GM19372 (cell line): Measurements from ENCODE around the gene AATF.
"Not testable (repeated sequence)": the region's sequence is repeated elsewhere in the genome, so short reads cannot be mapped to it uniquely, and the experiment has no call there.

Source experiments
- ATAC-seq: cut with Tn5 transposase; IDR thresholded peaks from one replicate; pipeline ENCODE4 v1.9.1; 2021; ENCODE audit warnings: mild to moderate bottlenecking, low read depth, moderate library complexity; ENCODE audit not compliant: unreplicated experiment

Gene AATF

DNA sequence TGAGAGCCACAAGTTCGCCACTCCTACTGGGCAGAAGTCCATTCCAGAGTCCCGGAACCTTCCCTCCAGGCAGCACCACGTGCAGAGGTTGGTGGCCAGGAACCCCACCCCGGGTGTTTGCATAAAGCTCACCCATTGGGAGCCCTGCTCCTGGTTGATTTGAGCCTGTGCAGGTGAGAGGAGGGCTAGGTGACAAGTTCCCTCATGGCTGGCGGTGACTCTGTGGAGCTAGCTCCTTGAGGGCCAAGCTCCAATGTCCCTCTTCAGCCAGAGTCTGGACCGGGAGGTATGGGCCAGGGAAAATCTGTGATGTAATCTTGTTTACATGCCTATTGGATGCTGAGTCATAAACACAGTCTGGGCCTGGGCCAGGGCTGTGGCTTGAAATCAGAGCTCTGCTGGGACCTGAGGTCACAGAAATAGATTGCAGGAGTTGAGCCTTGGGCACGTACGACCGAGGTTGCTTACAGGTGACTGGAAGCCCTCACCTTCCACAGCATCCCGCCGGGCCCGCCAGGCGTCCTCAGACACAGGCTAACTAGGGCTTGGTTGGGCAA, 118.9 kb downstream of the AATF start:
- no peak for ATAC-seq

DNA sequence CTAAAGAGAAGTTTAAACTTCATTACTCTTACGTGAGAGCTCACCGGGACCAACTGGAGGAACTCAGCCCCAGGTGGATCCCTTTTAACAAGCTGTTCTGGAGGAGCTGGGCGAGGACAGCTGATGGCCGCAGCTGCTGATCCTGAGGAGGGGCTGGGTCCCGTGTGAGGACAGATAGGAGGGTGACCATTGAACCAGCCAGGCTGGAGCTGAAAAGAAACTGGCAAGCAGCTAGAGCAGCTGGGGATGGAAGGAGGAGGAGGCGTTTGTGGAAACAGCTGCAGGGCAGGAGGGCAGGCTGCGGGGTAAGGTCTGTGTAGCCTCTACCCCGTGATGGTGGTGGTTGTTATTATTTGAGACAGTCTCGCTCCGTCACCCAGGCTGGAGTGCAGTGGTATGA, 119.5 kb downstream of the AATF start:
- ATAC-seq = no peak

DNA sequence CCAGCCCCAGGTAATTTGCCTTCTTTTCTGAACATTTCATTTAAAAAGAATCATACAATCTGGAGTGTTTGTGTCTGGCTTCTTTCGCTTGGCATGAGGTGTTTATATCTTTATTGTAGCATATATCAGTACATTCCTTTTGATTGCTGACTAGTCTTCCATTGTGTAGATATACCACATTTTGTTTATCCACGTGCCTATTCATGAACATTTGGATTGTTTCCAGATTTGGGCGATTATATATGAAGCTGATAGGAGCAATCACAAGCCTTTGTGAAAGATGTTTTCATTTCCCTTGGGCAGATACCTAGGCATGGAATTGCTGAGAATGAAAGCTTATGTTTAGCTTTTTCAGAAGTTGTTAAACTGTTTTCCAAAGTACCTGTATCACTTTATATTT, 120.3 kb downstream of the AATF start:
- ATAC-seq = no peak

DNA sequence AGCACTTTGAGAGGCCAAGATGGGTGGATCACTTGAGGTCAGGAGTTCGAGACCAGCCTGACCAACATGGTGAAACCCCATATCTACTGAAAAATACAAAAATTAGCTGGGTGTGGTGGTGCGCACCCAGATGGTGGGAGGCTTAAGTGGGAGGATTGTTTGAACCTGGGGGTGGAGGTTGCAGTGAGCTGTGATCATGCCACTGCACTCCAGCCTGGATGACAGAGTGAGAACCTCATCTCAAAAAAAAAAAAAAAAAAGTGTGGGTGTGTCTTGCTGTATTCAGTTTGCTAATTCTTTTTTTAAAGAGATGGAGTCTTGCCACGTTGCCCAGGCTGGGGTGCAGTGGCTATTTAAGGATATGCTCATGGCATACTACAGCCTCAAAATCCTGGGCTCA, 124.7 kb downstream of the AATF start:
- not testable (repeated sequence) for ATAC-seq

- no peak for ATAC-seq
These were observed 130.4 kb downstream of the AATF start for GRCh38 chr17:37079065-37079708.

- ATAC-seq = no peak
These were observed 131.0 kb downstream of the AATF start for GRCh38 chr17:37079735-37080134.

GRCh38 chr17:37081287-37081686, 132.5 kb downstream of the AATF start:
- no peak for ATAC-seq

DNA sequence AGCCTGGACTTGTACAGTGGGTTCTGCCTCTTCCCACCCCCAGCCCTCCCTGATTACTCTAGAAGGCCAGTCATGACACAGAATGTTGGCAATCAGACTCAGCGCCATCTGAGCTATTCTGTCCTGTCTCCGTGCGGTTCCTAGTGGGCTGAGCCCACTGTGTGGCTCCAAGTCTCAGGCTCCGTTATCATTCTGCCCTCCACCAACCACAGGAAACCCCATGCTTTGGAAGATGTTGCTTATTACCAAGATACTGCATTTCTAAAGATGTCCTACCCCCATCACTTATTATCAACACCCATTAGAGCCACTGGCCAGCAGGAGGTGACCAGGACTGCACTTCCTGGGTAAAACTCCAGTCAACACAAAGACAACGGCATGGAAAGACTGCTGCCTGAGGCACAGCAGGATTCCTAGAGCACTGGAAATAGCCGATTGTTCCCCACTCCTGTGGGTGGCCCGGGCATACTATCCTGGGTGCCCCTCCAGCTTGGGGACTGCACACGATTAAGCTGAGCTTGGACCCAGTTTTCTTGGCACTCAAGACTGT, 133.6 kb downstream of the AATF start:
- ATAC-seq = no peak

- no peak for ATAC-seq
These were observed 134.2 kb downstream of the AATF start for GRCh38 chr17:37082985-37083384.

GRCh38 chr17:37083456-37083855, 134.7 kb downstream of the AATF start:
- ATAC-seq = no peak

- ATAC-seq = no peak
These were observed 135.6 kb downstream of the AATF start for GRCh38 chr17:37084372-37084771.

- ATAC-seq = no peak
These were observed 137.6 kb downstream of the AATF start for GRCh38 chr17:37086334-37086733.

DNA sequence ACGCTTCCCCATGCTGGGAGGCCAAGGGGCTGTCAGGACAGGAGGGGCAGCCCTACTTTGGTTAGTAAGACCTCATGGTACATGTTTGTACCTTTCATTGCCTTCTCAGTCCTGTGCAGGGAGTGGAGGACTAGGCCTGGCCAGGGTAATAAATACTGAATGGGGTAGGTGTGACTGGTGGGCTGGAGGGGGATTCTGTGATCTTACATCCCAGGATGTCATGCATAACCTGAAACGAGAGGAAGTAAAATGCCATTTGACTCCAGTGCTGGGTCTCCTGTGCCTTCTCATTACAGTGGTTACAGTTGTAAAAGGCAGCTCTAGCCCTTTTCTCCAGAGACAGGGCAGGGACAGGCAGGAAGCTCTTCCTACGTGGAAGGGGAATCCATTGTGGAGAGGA, 138.2 kb downstream of the AATF start:
- ATAC-seq = no peak

- ATAC-seq = no peak
These were observed 138.9 kb downstream of the AATF start for GRCh38 chr17:37087683-37088082.

DNA sequence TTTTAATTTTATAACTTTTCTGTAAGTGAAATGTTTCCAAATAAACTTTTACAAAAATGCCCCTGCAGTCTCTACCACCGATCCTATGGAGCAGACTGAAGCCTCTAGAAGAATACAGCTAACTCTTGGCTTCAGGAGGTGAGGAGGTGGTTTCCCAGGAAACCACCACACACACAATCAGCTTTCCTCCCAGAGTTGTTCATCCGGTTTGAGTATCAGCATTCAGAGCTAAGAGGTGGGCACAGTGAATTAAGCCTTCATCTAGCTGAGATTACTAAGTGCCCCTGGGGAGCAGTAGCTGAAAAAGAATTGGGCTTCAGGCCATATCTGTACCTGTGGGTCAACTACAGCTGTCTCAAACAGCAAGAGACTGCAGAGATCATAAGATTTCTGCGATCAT, 139.7 kb downstream of the AATF start:
- no peak for ATAC-seq

GRCh38 chr17:37088913-37089312, 140.2 kb downstream of the AATF start:
- no peak for ATAC-seq

GRCh38 chr17:37089956-37090355, 141.2 kb downstream of the AATF start:
- ATAC-seq = no peak

DNA sequence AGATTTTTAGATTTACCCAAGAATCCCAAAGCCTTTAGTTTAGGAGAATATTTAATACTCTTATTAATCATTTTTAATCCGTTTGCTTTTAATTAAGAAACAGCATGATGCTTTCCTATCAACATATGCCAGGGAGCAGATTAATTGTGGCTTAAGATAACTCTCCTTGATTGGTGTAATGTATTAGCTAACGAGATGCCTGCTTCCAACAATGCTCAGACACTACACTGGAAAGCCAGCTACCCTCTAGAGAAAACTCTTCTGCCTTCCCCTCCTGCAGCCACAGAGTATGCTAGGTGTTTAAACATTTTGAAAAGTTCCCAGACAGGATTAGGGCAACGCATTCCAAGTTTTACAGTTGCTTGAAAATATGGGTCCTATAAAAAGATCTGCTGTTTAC, 142.2 kb downstream of the AATF start:
- no peak for ATAC-seq

- no peak for ATAC-seq
These were observed 143.3 kb downstream of the AATF start for GRCh38 chr17:37092071-37092470.

- ATAC-seq = no peak
These were observed 143.9 kb downstream of the AATF start for GRCh38 chr17:37092701-37093100.

- ATAC-seq = no peak
These were observed 145.6 kb downstream of the AATF start for GRCh38 chr17:37094391-37094790.

- no peak for ATAC-seq
These were observed 147.3 kb downstream of the AATF start for GRCh38 chr17:37096071-37096470.
